ENCODE data around the gene UCP3. TPM values are rescaled to one million over a fixed set of nuclear protein-coding genes. Genes with fewer than 3 reads are reported as not detected.

UCP3 gene
- total RNA-seq, 1 donor: 1.7 TPM

- no peak overlapping the region for H3K4me3 ChIP-seq (ENCODE audit: low read depth, low read length)
- no peak for TF ChIP-seq CTCF (IDR thresholded peaks at IDR 0.05; ENCODE audit: insufficient read depth, low read depth, low read length)
- DNase-seq (ENCODE audit: low read depth): no peak
These were observed 2.1 kb downstream of the UCP3 start for GRCh38 chr11:74006743-74007304.

- H3K4me3 ChIP-seq (ENCODE audit: low read depth, low read length): no peak overlapping the region
- no peak for DNase-seq (ENCODE audit: low read depth)
- no peak for TF ChIP-seq CTCF (IDR thresholded peaks at IDR 0.05; ENCODE audit: insufficient read depth, low read depth, low read length)
These were observed 3.0 kb downstream of the UCP3 start for GRCh38 chr11:74005721-74006517.

- no peak for TF ChIP-seq CTCF (IDR thresholded peaks at IDR 0.05; ENCODE audit: insufficient read depth, low read depth, low read length)
- H3K4me3 ChIP-seq (ENCODE audit: low read depth, low read length): no peak overlapping the region
- no peak for DNase-seq (ENCODE audit: low read depth)
These were observed 3.9 kb downstream of the UCP3 start for GRCh38 chr11:74004759-74005615.

GRCh38 chr11:74004046-74004695, 4.7 kb downstream of the UCP3 start:
- no peak overlapping the region for H3K4me3 ChIP-seq (ENCODE audit: low read depth, low read length)
- no peak for TF ChIP-seq CTCF (IDR thresholded peaks at IDR 0.05; ENCODE audit: insufficient read depth, low read depth, low read length)
- DNase-seq (ENCODE audit: low read depth): no peak

- no peak for DNase-seq (ENCODE audit: low read depth)
- no peak for TF ChIP-seq CTCF (IDR thresholded peaks at IDR 0.05; ENCODE audit: insufficient read depth, low read depth, low read length)
These were observed 6.1 kb downstream of the UCP3 start for GRCh38 chr11:74002832-74003231.

GRCh38 chr11:74001822-74002286, 7.0 kb downstream of the UCP3 start:
- DNase-seq (ENCODE audit: low read depth): no peak
- H3K4me3 ChIP-seq (ENCODE audit: low read depth, low read length): no peak overlapping the region
- no peak for TF ChIP-seq CTCF (IDR thresholded peaks at IDR 0.05; ENCODE audit: insufficient read depth, low read depth, low read length)

More at GRCh38 chr11:74002832-74003231, 6.1 kb downstream of the UCP3 start:
- H3K4me3 ChIP-seq (ENCODE audit: low read depth, low read length): no peak overlapping the region
